HEK293 (cell line): ENCODE results near the gene SBK2.
A peak's percentile ranks its signal among the peaks of the same experiment; 100 is the strongest.

Experiments
- GLIS1 ChIP-seq: fragments of 450-650 bp; formaldehyde crosslinking; IDR thresholded peaks from 2 replicates; pipeline ENCODE4 v1.5.1; 2016; ENCODE audit warnings: missing biosample characterization, missing genetic modification characterization
- KLF1 ChIP-seq: fragments of 450-650 bp; formaldehyde crosslinking; IDR thresholded peaks from 2 replicates; pipeline ENCODE4 v1.5.1; 2016; ENCODE audit warnings: missing biosample characterization, missing genetic modification characterization
- KLF10 ChIP-seq: fragments of 450-650 bp; IDR thresholded peaks from 2 replicates; pipeline ENCODE4 v1.5.1; 2018; ENCODE audit warnings: missing biosample characterization, mild to moderate bottlenecking, missing genetic modification characterization
- KLF16 ChIP-seq: fragments of 450-650 bp; formaldehyde crosslinking; IDR thresholded peaks from 2 replicates; pipeline ENCODE4 v1.5.1; 2017; ENCODE audit warnings: missing biosample characterization, missing genetic modification characterization
- KLF8 ChIP-seq: fragments of 450-650 bp; formaldehyde crosslinking; IDR thresholded peaks from 2 replicates; pipeline ENCODE4 v1.5.1; 2016; ENCODE audit warnings: missing biosample characterization, missing genetic modification characterization
- MEIS1 ChIP-seq: sonication (generic); formaldehyde crosslinking; IDR thresholded peaks from 2 replicates; pipeline ENCODE4 v1.8.1; 2022; ENCODE audit warnings: missing genetic modification reagents, mild to moderate bottlenecking, borderline replicate concordance
- RBAK ChIP-seq: fragments of 450-650 bp; formaldehyde crosslinking; IDR thresholded peaks from 2 replicates; pipeline ENCODE4 v1.5.1; 2016; ENCODE audit warnings: missing biosample characterization, missing genetic modification characterization
- SCRT2 ChIP-seq: fragments of 450-650 bp; formaldehyde crosslinking; IDR thresholded peaks from 2 replicates; pipeline ENCODE4 v1.5.1; 2016; ENCODE audit warnings: missing biosample characterization, missing genetic modification characterization
- TRIM28 ChIP-seq: IDR thresholded peaks from 2 replicates; pipeline ENCODE4 v1.6.1; 2011; ENCODE audit warnings: low read length, control low read depth, borderline replicate concordance
- TSHZ1 ChIP-seq: fragments of 450-650 bp; formaldehyde crosslinking; IDR thresholded peaks from 2 replicates; pipeline ENCODE4 v1.5.1; 2016; ENCODE audit warnings: missing biosample characterization, missing genetic modification characterization, borderline replicate concordance
- WT1 ChIP-seq: fragments of 450-650 bp; formaldehyde crosslinking; IDR thresholded peaks from 2 replicates; pipeline ENCODE4 v1.5.1; 2016; ENCODE audit warnings: missing biosample characterization, missing genetic modification characterization
- YY2 ChIP-seq: fragments of 450-650 bp; formaldehyde crosslinking; IDR thresholded peaks from 2 replicates; pipeline ENCODE4 v1.5.1; 2016; ENCODE audit warnings: missing biosample characterization, missing genetic modification characterization
- ZBTB1 ChIP-seq: fragments of 450-650 bp; formaldehyde crosslinking; IDR thresholded peaks from 2 replicates; pipeline ENCODE4 v1.5.1; 2016; ENCODE audit warnings: missing biosample characterization, missing genetic modification characterization
- ZEB2 ChIP-seq: fragments of 450-650 bp; formaldehyde crosslinking; IDR thresholded peaks from 2 replicates; pipeline ENCODE4 v1.5.1; 2016; ENCODE audit warnings: missing biosample characterization, missing genetic modification characterization
- ZFHX2 ChIP-seq: fragments of 450-650 bp; formaldehyde crosslinking; conservative IDR thresholded peaks from 2 replicates; pipeline ENCODE4 v1.5.1; 2016; ENCODE audit warnings: missing biosample characterization, missing genetic modification characterization
- ZIC2 ChIP-seq: fragments of 450-650 bp; formaldehyde crosslinking; IDR thresholded peaks from 2 replicates; pipeline ENCODE4 v1.5.1; 2016; ENCODE audit warnings: missing biosample characterization, missing genetic modification characterization
- ZNF175 ChIP-seq: fragments of 450-650 bp; formaldehyde crosslinking; IDR thresholded peaks from 2 replicates; pipeline ENCODE4 v1.5.1; 2016; ENCODE audit warnings: missing biosample characterization, missing genetic modification characterization
- ZNF223 ChIP-seq: fragments of 450-650 bp; formaldehyde crosslinking; IDR thresholded peaks from 2 replicates; pipeline ENCODE4 v1.5.1; 2016; ENCODE audit warnings: missing biosample characterization, missing genetic modification characterization
- ZNF23 ChIP-seq: fragments of 450-650 bp; formaldehyde crosslinking; IDR thresholded peaks from 2 replicates; pipeline ENCODE4 v1.5.1; 2016; ENCODE audit warnings: missing biosample characterization, missing genetic modification characterization, borderline replicate concordance
- ZNF239 ChIP-seq: fragments of 450-650 bp; formaldehyde crosslinking; IDR thresholded peaks from 2 replicates; pipeline ENCODE4 v1.5.1; 2016; ENCODE audit warnings: missing biosample characterization, missing genetic modification characterization
- ZNF24 ChIP-seq: fragments of 450-650 bp; formaldehyde crosslinking; IDR thresholded peaks from 2 replicates; pipeline ENCODE4 v1.5.1; 2016; ENCODE audit warnings: missing biosample characterization, missing genetic modification characterization
- ZNF248 ChIP-seq: fragments of 450-650 bp; formaldehyde crosslinking; IDR thresholded peaks from 2 replicates; pipeline ENCODE4 v1.5.1; 2017; ENCODE audit warnings: missing biosample characterization, missing genetic modification characterization
- ZNF302 ChIP-seq: fragments of 450-650 bp; formaldehyde crosslinking; IDR thresholded peaks from 2 replicates; pipeline ENCODE4 v1.5.1; 2016; ENCODE audit warnings: missing biosample characterization, missing genetic modification characterization, low read depth
- ZNF311 ChIP-seq: fragments of 450-650 bp; formaldehyde crosslinking; IDR thresholded peaks from 2 replicates; pipeline ENCODE4 v1.5.1; 2017; ENCODE audit warnings: missing biosample characterization, missing genetic modification characterization, borderline replicate concordance
- ZNF341 ChIP-seq: fragments of 450-650 bp; formaldehyde crosslinking; IDR thresholded peaks from 2 replicates; pipeline ENCODE4; 2016; ENCODE audit warnings: low read depth, missing biosample characterization, missing genetic modification characterization
- ZNF350 ChIP-seq: fragments of 450-650 bp; formaldehyde crosslinking; IDR thresholded peaks from 2 replicates; pipeline ENCODE4 v1.5.0; 2017; ENCODE audit warnings: missing biosample characterization, mild to moderate bottlenecking, missing genetic modification characterization
- ZNF488 ChIP-seq: fragments of 450-650 bp; formaldehyde crosslinking; IDR thresholded peaks from 2 replicates; pipeline ENCODE4 v1.5.1; 2016; ENCODE audit warnings: missing biosample characterization, missing genetic modification characterization
- ZNF585B ChIP-seq: fragments of 450-650 bp; formaldehyde crosslinking; IDR thresholded peaks from 2 replicates; pipeline ENCODE4 v1.5.1; 2016; ENCODE audit warnings: missing biosample characterization, missing genetic modification characterization
- ZNF596 ChIP-seq: fragments of 450-650 bp; IDR thresholded peaks from 2 replicates; pipeline ENCODE4 v1.5.0; 2018; ENCODE audit warnings: missing biosample characterization, mild to moderate bottlenecking, missing genetic modification characterization, moderate library complexity
- ZNF623 ChIP-seq: fragments of 450-650 bp; formaldehyde crosslinking; IDR thresholded peaks from 2 replicates; pipeline ENCODE4 v1.5.1; 2016; ENCODE audit warnings: missing biosample characterization, missing genetic modification characterization
- ZNF654 ChIP-seq: fragments of 450-650 bp; formaldehyde crosslinking; IDR thresholded peaks from 2 replicates; pipeline ENCODE4 v1.5.1; 2016; ENCODE audit warnings: low read depth, missing biosample characterization, missing genetic modification characterization
- ZNF658 ChIP-seq: fragments of 450-650 bp; formaldehyde crosslinking; IDR thresholded peaks from 2 replicates; pipeline ENCODE4; 2016; ENCODE audit warnings: missing biosample characterization, missing genetic modification characterization
- ZNF677 ChIP-seq: fragments of 450-650 bp; IDR thresholded peaks from 2 replicates; pipeline ENCODE4 v1.5.0; 2018; ENCODE audit warnings: missing biosample characterization, mild to moderate bottlenecking, missing genetic modification characterization, moderate library complexity
- ZNF768 ChIP-seq: fragments of 450-650 bp; formaldehyde crosslinking; IDR thresholded peaks from 2 replicates; pipeline ENCODE4 v1.5.1; 2018; ENCODE audit warnings: missing biosample characterization, mild to moderate bottlenecking, missing genetic modification characterization
- ZNF785 ChIP-seq: fragments of 450-650 bp; formaldehyde crosslinking; IDR thresholded peaks from 2 replicates; pipeline ENCODE4 v1.5.1; 2016; ENCODE audit warnings: missing biosample characterization, missing genetic modification characterization
- TF ChIP-seq, protein P1 (sequence below): fragments of 450-650 bp; formaldehyde crosslinking; IDR thresholded peaks from 2 replicates; pipeline ENCODE4 v1.5.1; 2016; ENCODE audit warnings: missing biosample characterization, missing genetic modification characterization

Gene SBK2

GRCh38 chr19:55528030-55528803 lies 8.7 kb downstream of the SBK2 start (continued):
- TF ChIP-seq ZBTB1 (tag by site-specific recombination): no peak
- no peak for TF ChIP-seq KLF8
- TF ChIP-seq ZEB2 (tag by site-specific recombination): 0 out of 2 replicates have a peak, but pooled peaks have one; percentile 14
- TF ChIP-seq KLF1 (tag by site-specific recombination): no peak
- TF ChIP-seq GLIS1 (tag by site-specific recombination): peak; percentile 77
- no peak for TF ChIP-seq SCRT2 (tag by site-specific recombination)
- TF ChIP-seq, protein P1, sequence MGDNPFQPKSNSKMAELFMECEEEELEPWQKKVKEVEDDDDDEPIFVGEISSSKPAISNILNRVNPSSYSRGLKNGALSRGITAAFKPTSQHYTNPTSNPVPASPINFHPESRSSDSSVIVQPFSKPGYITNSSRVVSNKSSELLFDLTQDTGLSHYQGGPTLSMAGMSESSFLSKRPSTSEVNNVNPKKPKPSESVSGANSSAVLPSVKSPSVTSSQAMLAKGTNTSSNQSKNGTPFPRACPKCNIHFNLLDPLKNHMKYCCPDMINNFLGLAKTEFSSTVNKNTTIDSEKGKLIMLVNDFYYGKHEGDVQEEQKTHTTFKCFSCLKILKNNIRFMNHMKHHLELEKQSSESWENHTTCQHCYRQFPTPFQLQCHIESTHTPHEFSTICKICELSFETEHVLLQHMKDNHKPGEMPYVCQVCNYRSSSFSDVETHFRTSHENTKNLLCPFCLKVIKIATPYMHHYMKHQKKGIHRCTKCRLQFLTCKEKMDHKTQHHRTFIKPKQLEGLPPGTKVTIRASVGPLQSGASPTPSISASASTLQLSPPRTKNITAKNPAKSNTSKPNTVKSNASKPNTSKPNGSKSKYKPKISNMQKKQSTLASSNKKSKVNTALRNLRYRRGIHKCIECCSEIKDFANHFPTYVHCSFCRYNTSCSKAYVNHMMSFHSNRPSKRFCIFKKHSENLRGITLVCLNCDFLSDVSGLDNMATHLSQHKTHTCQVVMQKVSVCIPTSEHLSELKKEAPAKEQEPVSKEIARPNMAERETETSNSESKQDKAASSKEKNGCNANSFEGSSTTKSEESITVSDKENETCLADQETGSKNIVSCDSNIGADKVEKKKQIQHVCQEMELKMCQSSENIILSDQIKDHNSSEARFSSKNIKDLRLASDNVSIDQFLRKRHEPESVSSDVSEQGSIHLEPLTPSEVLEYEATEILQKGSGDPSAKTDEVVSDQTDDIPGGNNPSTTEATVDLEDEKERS: no peak
- peak; percentile 35; the same call in 1 of the 2 replicates for TF ChIP-seq ZFHX2
- no peak for TF ChIP-seq YY2 (tag by site-specific recombination)
- TF ChIP-seq WT1 (tag by site-specific recombination): no peak
- TF ChIP-seq ZNF585B (tag by site-specific recombination): no peak
- no peak for TF ChIP-seq ZNF785 (tag by site-specific recombination)
- no peak for TF ChIP-seq ZIC2 (tag by site-specific recombination)
- TF ChIP-seq ZNF341 (tag by site-specific recombination): peak; percentile 32; the same call in 1 of the 2 replicates
- no peak for TF ChIP-seq KLF16 (tag by site-specific recombination)
- no peak for TF ChIP-seq ZNF23 (tag by site-specific recombination)
- no peak for TF ChIP-seq ZNF248 (tag by site-specific recombination)
- TF ChIP-seq ZNF596 (tag by site-specific recombination): no peak
- no peak for TF ChIP-seq TRIM28
- no peak for TF ChIP-seq ZNF654
- no peak for TF ChIP-seq ZNF350
- TF ChIP-seq ZNF488 (tag by site-specific recombination): no peak
- no peak for TF ChIP-seq ZNF175 (tag by site-specific recombination)
- no peak for TF ChIP-seq ZNF311
- TF ChIP-seq KLF10 (tag by site-specific recombination): no peak
- TF ChIP-seq ZNF768 (tag by site-specific recombination): no peak
- TF ChIP-seq ZNF677 (tag by site-specific recombination): no peak
- no peak for TF ChIP-seq ZNF302
- no peak for TF ChIP-seq ZNF24 (tag by site-specific recombination)
- TF ChIP-seq ZNF223 (tag by site-specific recombination): no peak
- no peak for TF ChIP-seq TSHZ1 (tag by site-specific recombination)
- TF ChIP-seq ZNF239 (tag by site-specific recombination): no peak
- TF ChIP-seq ZNF658 (tag by site-specific recombination): no peak
- no peak; the same call in 1 of the 2 replicates for TF ChIP-seq ZNF623 (tag by site-specific recombination)
- no peak for TF ChIP-seq MEIS1 (CRISPR knock-in tag)
- TF ChIP-seq RBAK (tag by site-specific recombination): no peak
